HG03135 (cell line): ENCODE measurements around the gene FAM222A.

Experiments used
- ATAC-seq: cut with Tn5 transposase; IDR thresholded peaks from one replicate; pipeline ENCODE4 v1.9.1; 2021; ENCODE audit warnings: mild to moderate bottlenecking, moderate library complexity; ENCODE audit not compliant: unreplicated experiment

Gene FAM222A

DNA sequence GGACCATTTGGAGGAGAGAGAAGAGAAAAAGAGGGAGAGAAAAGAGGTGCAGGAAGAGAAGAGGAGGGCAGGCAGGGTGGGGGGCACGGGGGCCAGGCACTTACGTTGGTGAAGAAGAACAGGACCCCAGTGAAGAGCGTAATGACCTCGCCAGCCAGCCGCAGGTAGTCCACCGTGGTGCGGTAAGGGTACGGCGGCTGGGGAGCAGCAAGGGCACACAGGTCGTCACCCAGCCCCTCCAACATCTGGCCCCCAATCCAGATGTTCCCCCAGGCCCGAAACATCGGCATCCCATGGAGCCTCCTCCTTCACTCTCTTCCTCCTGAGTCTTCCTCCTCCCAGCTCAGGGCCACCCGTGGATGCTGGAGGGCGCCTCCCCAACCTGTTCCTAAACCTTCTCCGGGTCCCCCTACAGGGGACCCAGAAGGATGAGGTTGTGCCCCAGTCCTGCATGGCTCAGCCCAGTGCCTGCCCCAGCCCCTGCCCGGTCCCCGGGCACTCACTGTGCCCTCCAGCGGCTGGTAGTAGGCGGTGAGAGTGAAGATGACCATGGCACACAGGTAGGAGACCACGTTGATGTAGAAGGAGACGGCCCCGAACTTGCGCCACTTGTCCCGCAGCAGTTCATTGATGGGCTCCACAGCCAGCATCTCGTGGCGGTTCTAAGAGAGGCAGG is 80.3 kb downstream of the FAM222A start:
- ATAC-seq: no peak

DNA sequence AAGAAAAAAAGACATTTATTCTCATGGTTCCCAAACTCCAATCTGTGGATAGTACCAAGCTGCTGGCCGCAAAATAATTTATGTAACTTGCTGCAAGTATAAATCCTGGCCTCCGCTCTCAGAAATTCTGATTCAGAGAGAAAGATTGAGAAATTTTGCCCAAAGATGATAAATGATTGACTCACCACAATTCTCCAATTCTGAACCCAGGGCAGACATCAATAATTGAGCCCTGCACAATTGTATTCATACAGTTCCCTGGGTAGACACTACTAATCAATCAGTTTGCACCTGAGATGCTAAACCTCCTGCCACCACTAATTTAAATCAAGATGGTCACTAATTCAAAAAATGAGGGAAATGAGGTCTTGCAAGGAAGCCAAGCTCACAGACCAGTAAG is 81.4 kb downstream of the FAM222A start:
- no peak for ATAC-seq

DNA sequence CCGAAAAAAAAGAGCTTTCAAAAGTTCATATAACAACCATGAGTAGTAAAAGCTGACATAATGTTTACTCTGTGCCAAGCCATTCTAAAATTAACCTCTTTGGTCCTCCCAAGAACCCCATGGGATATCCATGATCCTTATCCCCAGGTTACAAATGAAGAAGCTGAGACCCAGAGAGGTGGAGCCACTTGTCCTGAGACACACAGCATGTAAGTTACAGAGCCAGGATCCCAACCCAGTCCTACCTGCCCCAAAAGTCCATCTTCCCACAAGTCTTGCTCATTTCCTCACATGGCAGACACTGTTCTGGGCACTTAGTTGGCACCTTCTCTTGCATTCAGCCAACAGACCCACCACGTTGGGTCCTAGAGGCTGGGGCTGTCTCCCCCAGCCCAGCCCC is 82.4 kb downstream of the FAM222A start:
- ATAC-seq: no peak

DNA sequence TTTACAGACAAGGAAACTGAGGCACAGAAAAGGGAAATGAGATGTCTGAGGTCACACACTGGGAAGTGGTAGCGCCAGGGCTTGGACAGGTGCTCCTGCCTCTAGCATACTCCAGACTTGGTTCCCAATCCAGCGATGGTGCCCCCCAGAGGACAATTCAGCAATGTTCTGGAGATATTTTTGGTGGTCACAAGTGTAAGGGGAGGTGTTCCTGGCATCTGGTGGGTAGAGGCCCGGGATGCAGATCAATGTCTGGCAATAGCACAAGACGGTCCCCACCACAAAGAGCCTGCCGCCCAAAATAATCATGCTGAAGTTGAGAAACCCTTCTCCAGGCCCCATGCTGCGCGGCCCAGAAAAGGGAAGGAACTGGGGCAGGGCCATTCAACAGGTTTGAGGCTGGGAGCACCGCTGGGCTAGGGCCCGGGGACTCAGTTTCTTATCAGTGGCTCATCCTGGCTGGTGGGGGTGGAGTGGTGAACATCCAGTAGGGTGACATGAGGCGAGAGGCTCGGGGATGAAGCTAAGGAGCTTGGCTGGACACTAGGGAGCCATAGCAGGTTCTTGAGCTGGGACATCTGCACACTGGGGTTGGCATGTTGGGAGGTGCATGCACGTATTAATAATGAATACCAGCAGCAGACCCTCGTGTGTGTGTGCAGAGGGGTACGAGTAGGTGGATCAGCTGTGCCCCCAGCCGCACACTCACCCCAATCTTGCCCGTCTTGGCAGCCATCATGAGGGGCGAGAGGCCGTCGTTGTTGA is 84.5 kb downstream of the FAM222A start:
- no peak for ATAC-seq

DNA sequence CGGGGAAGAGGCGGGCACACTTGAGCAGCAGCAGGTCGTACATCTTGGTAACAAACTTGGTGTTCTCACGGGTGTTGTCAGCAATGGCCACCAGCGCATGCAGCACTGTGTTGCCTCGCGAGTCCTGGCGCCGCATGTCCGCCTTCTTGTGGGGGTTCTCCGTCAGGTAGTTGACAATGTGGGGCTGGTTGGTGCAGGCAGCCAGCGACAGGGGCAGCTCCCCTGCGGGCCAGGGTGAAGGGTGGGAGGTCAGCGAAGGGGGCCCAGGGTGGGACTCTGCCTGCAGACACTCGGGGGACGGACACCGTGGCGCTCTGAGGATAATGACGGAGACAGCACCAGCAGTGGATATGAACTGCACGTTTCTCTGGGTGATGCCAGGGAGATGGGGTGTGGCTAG is 85.1 kb downstream of the FAM222A start:
- ATAC-seq: no peak

DNA sequence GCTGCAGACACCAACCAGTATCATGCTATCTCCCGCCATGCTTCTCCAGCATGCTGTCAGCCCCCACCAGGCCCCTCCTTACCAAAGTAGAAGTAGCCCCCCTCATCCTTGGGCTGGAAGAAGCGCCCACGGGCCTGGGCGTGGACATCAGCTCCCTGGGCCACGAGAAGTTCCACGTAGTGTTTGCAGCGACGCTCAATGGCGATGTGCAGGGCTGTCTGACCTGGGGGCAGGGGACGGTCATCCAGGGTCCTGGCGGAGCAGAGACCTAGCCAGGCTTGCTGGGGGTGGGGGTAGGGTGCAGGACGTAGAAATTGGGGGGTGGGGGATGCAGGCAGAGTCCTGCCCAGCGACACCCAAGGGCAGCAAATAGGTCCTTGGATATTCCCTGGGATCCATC is 86.9 kb downstream of the FAM222A start:
- ATAC-seq: no peak

DNA sequence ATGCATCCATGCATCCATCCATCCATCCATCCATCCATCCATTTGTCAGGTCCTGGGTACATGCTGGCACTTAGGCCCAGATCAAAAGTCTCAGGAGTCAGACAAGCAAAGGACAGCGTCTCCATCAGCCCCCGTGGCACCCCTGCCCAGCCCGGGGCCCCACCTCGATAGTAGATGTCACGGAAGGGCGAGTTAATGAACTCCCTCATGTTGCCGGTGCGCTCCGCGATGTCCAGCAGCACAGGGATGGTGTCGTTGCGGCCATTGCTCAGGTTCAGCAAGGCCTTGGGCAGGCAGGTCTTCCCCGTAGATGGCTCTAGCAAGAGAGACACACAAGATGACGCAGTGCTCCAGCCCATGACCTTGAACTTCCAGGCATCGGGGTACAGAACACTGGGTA is 89.2 kb downstream of the FAM222A start:
- no peak for ATAC-seq

DNA sequence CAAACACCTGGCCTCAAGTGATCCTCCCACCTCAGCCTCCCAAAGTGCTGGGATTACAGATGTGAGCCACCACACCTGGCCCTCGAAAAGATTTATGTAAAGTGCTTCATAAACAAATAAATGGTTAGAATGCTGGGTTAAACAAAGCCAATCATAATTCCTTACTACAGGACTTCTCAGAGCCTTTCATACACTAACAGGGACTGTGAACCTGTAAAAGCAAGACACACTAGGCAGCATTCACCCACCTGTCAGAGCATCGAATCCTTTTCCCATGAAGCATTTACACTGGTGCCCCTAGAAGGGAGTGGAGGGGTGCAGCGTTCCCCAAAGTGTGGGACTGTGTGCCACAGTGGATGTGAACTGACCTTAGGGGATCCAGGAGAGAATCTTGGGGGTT is 90.1 kb downstream of the FAM222A start:
- no peak for ATAC-seq

DNA sequence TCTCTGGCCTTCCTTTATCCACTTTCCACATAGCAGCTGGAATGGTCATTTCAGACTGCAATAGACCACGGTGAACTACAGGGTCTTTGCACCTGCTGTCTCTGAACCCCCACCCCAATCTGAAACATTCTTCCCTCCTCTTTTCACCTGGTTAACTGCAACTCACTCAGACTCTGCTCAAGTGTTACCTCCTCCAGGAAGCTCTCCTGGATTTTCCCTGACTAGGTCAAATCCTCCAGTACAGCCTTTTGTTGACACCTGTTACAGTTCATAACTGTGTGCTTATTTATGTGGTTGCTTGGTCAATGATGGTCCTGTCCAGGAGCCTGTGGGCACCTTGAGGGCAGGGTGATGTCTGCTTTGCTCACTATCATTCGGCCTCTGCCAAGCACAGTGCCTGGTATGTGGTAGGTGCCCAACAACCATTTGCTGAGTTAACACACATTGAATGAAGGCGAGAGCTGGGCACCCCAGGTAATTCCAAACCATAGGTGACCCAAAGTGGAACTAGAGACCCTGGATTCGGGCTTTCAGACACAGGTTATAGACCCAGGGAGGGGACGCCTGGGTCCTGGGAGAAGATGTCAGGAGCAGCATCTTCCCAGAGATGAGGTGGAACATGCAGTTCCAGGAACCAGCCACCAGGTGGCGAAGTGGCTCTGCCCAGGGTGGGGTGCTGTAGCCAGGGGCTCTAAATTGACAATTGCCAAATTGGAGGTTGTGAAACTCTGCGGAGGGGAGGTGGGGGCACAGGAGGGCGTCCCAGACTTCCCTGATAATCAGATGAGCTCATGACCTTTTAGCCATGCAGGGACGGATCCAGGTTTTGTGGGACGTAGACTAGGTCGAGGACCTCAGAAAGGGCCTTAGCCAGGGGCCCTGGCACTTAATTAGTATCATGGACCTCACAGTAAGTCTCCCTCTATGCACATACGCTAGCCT is 91.5 kb downstream of the FAM222A start:
- no peak for ATAC-seq

DNA sequence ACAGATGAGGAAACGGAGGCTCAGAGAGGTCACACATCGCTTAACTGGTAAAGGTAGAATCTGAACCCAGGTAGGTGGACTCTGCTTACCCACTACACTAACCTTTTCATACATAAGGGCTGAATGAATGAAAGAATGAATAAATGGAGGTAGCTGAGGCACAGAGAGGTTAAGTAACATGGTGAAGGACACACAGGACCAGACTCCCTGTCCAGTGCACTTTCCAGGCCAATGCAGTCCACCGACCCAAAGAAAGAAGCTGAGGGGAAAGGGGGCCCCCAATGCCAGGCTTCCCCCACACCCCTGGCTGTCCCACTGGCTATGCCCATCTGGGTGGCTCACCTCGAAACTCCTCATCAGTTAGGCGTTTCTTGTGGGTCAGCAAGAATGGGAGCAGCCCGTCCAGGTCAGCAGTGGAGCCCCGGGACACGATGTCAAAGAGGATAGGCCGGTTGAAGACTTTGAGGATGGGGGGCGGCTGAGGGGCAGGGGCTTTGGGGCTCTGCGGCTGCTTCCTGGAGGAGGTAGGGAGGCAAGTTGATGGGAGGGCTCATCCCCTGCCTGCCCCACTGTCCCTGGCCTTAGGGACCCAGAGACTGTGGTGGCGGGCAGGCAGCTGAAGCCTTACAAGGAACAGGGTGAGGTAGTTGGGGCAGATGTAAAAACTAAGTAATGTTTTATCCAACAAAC is 94.5 kb downstream of the FAM222A start:
- no peak for ATAC-seq

DNA sequence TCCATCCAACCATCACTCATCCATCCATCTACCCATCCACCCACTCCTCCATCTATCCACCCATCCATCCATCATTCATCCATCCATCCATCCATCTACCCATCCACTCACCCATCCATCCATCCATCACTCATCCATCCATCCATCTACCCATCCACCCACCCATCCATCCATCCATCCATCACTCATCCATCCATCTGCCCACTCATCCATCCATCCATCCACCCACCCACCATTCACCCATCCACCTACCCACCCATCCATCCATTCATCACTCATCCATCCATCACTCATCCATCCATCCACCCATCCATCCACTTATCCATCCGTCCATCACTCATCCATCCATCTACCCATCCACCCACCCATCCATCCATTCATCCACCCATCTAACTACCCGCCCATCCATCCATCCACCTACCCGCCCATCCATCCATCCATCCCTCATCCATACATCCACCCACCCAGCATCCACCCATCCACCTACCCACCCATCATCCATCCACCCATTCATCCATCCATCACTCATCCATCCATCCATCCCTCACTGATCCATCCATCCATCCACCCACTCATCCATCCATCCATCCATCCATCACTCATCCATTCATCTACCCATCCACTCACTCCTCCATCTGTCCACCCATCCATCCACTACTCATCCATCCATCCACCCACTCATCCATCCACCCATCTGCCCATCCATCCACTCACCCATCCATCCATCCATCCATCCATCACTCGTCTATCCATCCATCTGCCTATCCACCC is 95.4 kb downstream of the FAM222A start:
- no peak for ATAC-seq

DNA sequence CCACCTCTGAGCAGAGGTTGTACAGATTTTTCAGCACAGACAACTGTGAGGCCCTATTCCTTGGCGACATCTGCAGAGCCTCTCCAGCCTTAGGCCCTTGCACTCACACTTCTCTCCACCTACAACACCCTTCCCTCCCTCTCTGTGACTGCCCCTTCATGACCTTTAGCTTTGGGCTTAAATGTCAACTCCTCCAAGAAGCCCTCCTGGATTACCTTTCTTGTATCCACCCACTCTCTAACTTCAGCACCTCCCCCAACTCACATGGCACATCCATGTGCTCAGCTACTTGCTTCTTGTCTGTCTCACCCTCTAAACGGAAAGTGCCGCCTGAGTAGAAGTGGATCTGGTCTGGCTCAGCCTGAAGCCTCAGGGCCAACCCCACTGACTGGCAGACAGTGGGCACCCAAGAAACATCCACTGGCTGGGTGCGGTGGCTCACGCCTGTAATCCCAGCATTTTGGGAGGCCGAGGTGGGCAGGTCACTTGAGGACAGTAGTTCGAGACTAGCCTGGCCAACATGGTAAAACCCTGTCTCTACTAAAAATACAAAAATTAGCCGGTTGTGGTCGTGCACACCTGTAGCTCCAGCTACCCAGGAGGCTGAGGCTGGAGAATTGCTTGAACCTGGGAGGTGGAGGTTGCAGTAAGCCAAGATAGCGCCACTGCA is 97.5 kb downstream of the FAM222A start:
- no peak for ATAC-seq

DNA sequence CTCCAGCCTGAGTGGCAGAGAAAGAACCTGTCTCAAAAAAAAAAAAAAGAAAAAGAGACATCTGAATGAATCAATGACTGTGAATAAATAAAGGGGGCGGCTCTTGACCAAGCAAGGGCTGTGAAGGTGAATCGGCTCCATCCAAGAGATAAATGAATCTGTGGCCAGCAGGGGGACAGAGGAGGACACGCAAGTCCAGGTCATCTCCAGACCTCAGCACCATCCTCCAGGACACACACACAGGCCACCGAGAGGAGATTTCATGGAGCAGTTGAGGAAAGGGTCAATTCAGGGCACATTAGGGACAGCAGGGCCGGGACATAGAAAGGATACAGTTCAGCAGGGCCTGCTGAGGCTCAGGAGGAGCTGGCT is 98.0 kb downstream of the FAM222A start:
- ATAC-seq: no peak

DNA sequence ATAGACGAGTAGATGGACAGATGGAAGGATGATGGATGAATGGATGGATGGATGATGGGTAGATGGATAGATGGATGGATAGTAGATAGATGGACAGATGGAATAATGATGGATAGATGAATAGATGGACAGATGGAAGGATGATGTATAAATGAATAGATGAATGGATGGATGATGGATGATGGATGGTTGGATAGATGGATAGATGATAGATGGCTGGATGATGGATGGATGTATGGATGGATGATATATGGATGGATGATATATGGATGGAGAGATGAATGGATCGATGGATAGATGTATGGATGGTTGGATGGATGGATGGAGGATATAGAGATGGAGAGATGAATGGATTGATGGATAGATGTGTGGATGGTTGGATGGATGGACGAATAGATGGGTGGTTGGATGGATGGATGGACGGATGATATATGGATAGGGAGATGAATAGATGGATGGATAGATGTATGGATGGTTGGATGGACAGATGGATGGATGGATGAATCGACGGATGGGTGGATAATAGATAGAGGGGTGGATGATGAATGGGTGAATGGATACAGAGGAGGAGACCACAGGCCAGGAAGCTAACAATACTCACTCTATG is 100.3 kb downstream of the FAM222A start:
- ATAC-seq: no peak

DNA sequence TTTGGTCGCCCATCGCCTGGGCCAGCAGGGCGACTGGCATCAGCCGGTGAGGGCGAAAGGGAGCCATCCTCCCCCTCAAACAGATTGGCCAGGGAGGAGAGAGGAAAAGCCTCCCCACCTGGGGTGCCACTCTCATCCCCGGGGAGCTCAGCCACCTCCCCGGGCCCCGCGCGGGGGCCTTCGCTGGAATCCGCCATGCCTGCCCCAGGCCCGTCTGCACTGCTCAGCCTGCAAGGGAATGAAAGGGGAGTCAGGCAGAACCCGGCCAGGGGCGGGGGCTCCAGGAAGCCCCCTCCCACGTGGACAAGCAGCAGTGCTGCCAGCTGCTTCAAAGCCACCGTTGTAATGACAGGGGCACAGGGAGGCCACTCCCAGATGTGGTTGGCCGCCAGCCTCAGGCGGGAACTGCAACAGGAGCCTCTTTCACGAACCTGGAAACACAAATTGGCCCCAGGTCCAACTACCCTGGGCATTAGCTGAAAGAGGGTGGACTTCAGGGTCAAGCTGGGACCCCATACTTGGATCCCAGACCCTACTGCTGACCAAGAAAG is 101.0 kb downstream of the FAM222A start:
- ATAC-seq: no peak

DNA sequence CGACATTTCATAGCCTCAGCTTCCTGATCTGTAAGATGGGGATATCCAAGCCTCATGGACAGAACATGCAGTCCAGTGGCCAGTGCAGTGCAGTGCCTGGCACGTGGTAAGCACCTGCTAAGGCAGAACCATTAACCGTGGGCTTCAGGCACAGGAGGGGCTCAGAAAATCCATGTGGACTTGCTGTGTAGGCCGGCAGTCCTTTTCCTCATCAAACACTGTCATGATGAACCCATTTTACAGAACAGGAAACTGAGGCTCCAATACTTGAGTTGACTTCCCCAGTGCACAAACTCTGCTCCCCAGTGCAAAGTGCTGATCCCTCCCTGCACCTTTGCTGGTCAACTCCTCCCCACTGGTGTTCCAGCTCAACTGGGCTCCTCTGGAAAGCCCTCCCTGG is 101.6 kb downstream of the FAM222A start:
- ATAC-seq: no peak

DNA sequence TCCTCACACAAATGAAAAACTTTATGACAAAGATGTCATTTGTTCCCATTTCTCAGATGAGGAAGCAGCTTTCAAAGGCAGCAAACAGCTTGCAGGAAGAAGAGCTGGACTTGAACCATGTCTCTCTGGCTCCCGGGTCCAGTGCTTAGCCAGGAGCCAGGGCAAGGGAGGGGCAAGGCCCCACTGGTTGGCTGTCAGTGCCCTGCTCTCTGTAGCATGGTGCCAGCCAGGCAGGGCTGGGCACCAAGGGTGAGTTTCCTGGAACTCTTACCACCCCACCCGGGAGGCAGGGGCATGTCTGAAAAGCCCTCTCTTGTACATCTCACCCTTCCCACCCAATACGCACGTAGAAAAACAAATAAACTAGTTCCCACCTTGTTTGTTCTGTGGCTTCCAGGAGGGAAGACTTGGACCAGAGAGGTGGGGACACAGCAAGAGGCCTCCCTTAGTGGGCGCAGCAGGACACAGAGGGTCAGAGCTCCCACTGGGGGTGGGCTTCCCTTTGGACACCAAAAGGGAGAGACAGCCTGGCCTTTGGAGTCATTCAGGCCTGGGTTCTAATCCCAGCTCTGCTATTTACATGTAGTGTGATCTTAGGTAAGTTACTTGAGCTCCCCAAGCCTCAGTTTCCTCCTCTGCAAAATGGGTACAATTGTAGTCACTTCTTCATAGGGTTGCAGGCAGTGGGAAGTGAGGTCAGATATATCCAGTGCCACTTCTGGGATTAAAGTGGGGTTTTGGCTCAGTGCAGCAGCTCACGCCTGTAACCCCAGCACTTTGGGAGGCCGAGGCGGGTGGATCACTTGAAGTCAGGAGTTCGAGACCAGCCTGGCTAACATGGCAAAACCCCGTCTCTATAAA is 102.4 kb downstream of the FAM222A start:
- no peak for ATAC-seq

DNA sequence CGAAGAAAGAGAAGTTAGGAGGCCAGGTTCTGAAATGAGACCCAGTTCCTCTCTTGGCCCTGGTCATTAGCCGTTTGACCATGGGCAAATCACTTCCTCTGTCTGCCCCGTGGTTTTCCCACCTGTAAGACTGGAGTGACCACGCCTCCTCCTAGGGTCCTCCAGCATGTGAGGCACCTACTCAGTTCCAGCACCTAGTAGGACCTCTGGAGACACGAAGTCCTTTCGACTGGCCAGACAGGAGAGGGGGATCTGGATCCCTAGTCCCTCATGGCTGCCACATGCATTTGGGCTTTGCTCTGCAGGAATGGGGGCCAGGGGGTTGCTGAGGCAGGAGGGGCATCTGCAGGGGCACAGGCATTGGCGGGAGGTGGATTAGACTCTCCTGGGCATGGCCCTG is 103.2 kb downstream of the FAM222A start:
- no peak for ATAC-seq
